GM12878 (cell line): ENCODE results near the gene PALD1. TPM values are rescaled to one million over a fixed set of nuclear protein-coding genes. Genes with fewer than 3 reads are reported as not detected.

Source experiments
- ATAC-seq: fragments of 200-7000 bp; cut with Tn5 transposase; 3 replicates; pipeline ENCODE4 v1.9.1; 2020; ENCODE audit warnings: mild to moderate bottlenecking, moderate library complexity
- BruUV-seq: library from RNA; stranded (reverse); fragments of 400-500 nt; replicated peaks from 2 replicates; lab custom pipeline; 2021; lab: Mats Ljungman, UMichigan
- CTCF ChIA-PET: fragments of 300-600 bp; sonication (Branson Sonifier 250); formaldehyde crosslinking; extraction: SDS; loops from one replicate; lab custom pipeline; 2021; ENCODE audit warnings: inconsistent platforms; lab: Yijun Ruan, JAX
- POLR2A ChIA-PET: fragments of 350-600 bp; formaldehyde crosslinking; extraction: SDS; loops from one replicate; lab custom pipeline; 2021; ENCODE audit warnings: inconsistent platforms; lab: Charles Lee
- RAD21 ChIA-PET: fragments of 300-600 bp; sonication (Branson Sonifier 250); formaldehyde crosslinking; loops from one replicate; lab custom pipeline; 2023; ENCODE audit warnings: antibody characterized with exemption; ENCODE audit not compliant: unreplicated experiment; lab: Charles Lee
- SMC1A ChIA-PET: fragments of 300-600 bp; sonication (Branson Sonifier 250); formaldehyde crosslinking; loops from one replicate; lab custom pipeline; 2023; ENCODE audit not compliant: unreplicated experiment, uncharacterized antibody; lab: Charles Lee
- DNase-seq: peaks from one replicate; pipeline ENCODE4 v3.0.0-alpha.2; 2011; ENCODE audit warnings: low read depth, low spot score
- FAIRE-seq: peaks from 3 replicates; lab custom pipeline; 2011; peaks lifted over from hg19 to GRCh38; lab: Jason Lieb, UNC
- H2AFZ ChIP-seq: 2 replicates; pipeline ENCODE4 v1.6.0; 2011; ENCODE audit warnings: low read depth, low read length, control low read depth; ENCODE audit not compliant: control insufficient read depth
- H3K27ac ChIP-seq: 2 replicates; pipeline ENCODE4 v1.5.1; 2011; ENCODE audit warnings: control low read depth; ENCODE audit not compliant: control insufficient read depth, insufficient read depth
- H3K27me3 ChIP-seq, 2 experiments: replicated peaks in 1 of 2; 2 replicates each; pipeline versions ENCODE4 v1.6.0 to v1.6.1; 2011; ENCODE audit warnings: low read length in 1 of 2; ENCODE audit not compliant: control insufficient read depth in 2 of 2, insufficient read depth in 2 of 2
- H3K36me3 ChIP-seq, 2 experiments: 2 replicates each; pipeline ENCODE4 v1.5.1; 2011; ENCODE audit warnings: low read length in 1 of 2; ENCODE audit not compliant: control insufficient read depth in 2 of 2, insufficient read depth in 2 of 2
- H3K4me1 ChIP-seq: 2 replicates; pipeline ENCODE4 v1.6.1; 2011; ENCODE audit warnings: mild to moderate bottlenecking, low read length, moderate library complexity, mixed read lengths; ENCODE audit not compliant: control insufficient read depth, insufficient read depth
- H3K4me2 ChIP-seq: 2 replicates; pipeline ENCODE4 v1.6.0; 2011; ENCODE audit warnings: control low read depth; ENCODE audit not compliant: control insufficient read depth, insufficient read depth
- H3K4me3 ChIP-seq: fragments of 200-600 bp; sonication (generic); 2 replicates; pipeline ENCODE4 v1.5.1; 2016
- H3K79me2 ChIP-seq: 2 replicates; pipeline ENCODE4 v1.6.0; 2011; ENCODE audit warnings: low read length; ENCODE audit not compliant: control insufficient read depth, insufficient read depth
- H3K9ac ChIP-seq: 2 replicates; pipeline ENCODE4 v1.8.0; 2011; ENCODE audit warnings: low read length, control low read depth, mixed read lengths; ENCODE audit not compliant: control insufficient read depth, insufficient read depth
- H3K9me3 ChIP-seq: replicated peaks from 3 replicates; pipeline ENCODE4 v1.5.1; 2011; ENCODE audit warnings: mild to moderate bottlenecking, low read length; ENCODE audit not compliant: control insufficient read depth, insufficient read depth
- H4K20me1 ChIP-seq: 2 replicates; pipeline ENCODE4 v1.6.0; 2011; ENCODE audit not compliant: control insufficient read depth, insufficient read depth
- CEBPB ChIP-seq, 2 experiments: fragments of 150-350 bp in 1 of 2; IDR thresholded peaks; 2 replicates each; pipeline ENCODE4 v1.6.1; 2012 to 2014; ENCODE audit warnings: low read depth in 2 of 2, low read length in 2 of 2, borderline replicate concordance in 1 of 2, inconsistent platforms in 1 of 2
- EGR1 ChIP-seq, 2 experiments: IDR thresholded peaks; 1 replicate in 1 of 2; 2 replicates in 1 of 2; pipeline ENCODE4 v1.6.1; 2011 to 2012; ENCODE audit warnings: low read depth in 2 of 2, low read length in 2 of 2, borderline replicate concordance in 1 of 2, mild to moderate bottlenecking in 1 of 2, moderate library complexity in 1 of 2
- GABPA ChIP-seq: IDR thresholded peaks from 2 replicates; pipeline ENCODE4 v1.6.1; 2014; ENCODE audit warnings: antibody characterized with exemption, low read depth, mild to moderate bottlenecking, inconsistent platforms
- HCFC1 ChIP-seq: fragments of 150-350 bp; IDR thresholded peaks from 2 replicates; pipeline ENCODE4 v1.6.1; 2014; ENCODE audit warnings: low read length
- KLF5 ChIP-seq: fragments of 450-650 bp; IDR thresholded peaks from 2 replicates; pipeline ENCODE4 v1.6.1; 2014; ENCODE audit warnings: mild to moderate bottlenecking; ENCODE audit not compliant: partially characterized antibody
- LARP7 ChIP-seq: fragments of 450-650 bp; IDR thresholded peaks from 2 replicates; pipeline ENCODE4 v1.6.1; 2017; ENCODE audit warnings: mild to moderate bottlenecking
- PAX8 ChIP-seq: fragments of 450-650 bp; IDR thresholded peaks from 2 replicates; pipeline ENCODE4 v1.6.1; 2017; ENCODE audit warnings: mild to moderate bottlenecking, moderate library complexity
- RELA ChIP-seq: fragments of 450-650 bp; IDR thresholded peaks from 2 replicates; pipeline ENCODE4 v1.8.0; 2014; ENCODE audit warnings: borderline replicate concordance; ENCODE audit not compliant: partially characterized antibody
- RFX5 ChIP-seq: IDR thresholded peaks from 2 replicates; pipeline ENCODE4 v1.6.1; 2011; ENCODE audit warnings: low read depth, low read length, improper control_type of control experiment
- WGBS: methylation state at CpG from one replicate; pipeline ENCODE4 v1.1.6; 2016; ENCODE audit warnings: low lambda C conversion rate; ENCODE audit not compliant: insufficient replicate concordance, insufficient coverage; ENCODE audit errors: missing lambda C conversion rate; 5-methylcytosine and 5-hydroxymethylcytosine counted together
- in situ Hi-C: fragments of 300-500 bp; cut with MboI; formaldehyde crosslinking; loops from 9 replicates; pipeline ENCODE4 v1.14.3; 2018; ENCODE audit warnings: mixed read lengths
- intact Hi-C: fragments of 100-400 bp; cut with micrococcal nuclease; formaldehyde crosslinking; loops from one replicate; pipeline ENCODE4 v1.14.2; 2022; ENCODE audit not compliant: unreplicated experiment
- polyA plus RNA-seq, 11 experiments: library from polyadenylated mRNA; depleted of rRNA in 4 of 11; unstranded in 6 of 11; stranded (reverse) in 5 of 11; fragments of >200 nt; fragmentation: Nextera tagmentation in 4 of 11; fragmentation: Illumina TruSeq in 1 of 11; extraction: Ambion mirVana in 4 of 11; extraction: Trizol in 1 of 11; gene quantifications; 1 replicate in 1 of 11; 2 replicates in 10 of 11; pipeline versions ENCODE4 v1.2.1 to v1.2.3, GENCODE V29; 2011 to 2016; ENCODE audit warnings: inconsistent platforms in 2 of 11, missing spikeins in 2 of 11, low read depth in 1 of 11
- total RNA-seq, 4 experiments: library from RNA; depleted of rRNA in 3 of 4; stranded (reverse); fragments of >200 nt in 3 of 4; fragmentation: Illumina TruSeq in 1 of 4; extraction: Trizol in 1 of 4; gene quantifications; 2 replicates each; pipeline versions ENCODE4 v1.2.1 to v1.2.3, GENCODE V29; 2013 to 2021
- TF ChIP-seq, protein P1 (sequence below): IDR thresholded peaks from 2 replicates; pipeline ENCODE4 v1.6.1; 2012; ENCODE audit warnings: low read depth, low read length, improper control_type of control experiment
- TF ChIP-seq, protein P2 (sequence below): fragments of 450-650 bp; IDR thresholded peaks from 2 replicates; pipeline ENCODE4 v1.6.1; 2017; ENCODE audit warnings: mild to moderate bottlenecking
- TF ChIP-seq, protein P3 (sequence below): IDR thresholded peaks from 2 replicates; pipeline ENCODE4 v1.6.1; 2011; ENCODE audit warnings: low read depth, low read length, improper control_type of control experiment, borderline replicate concordance
- TF ChIP-seq, protein P4 (sequence below): IDR thresholded peaks from 2 replicates; pipeline ENCODE4 v1.6.1; 2011; ENCODE audit warnings: low read depth, mild to moderate bottlenecking, low read length, moderate library complexity, borderline replicate concordance; ENCODE audit errors: extremely low read depth
- TF ChIP-seq, protein P5 (sequence below): IDR thresholded peaks from 2 replicates; pipeline ENCODE4 v1.6.1; 2012; ENCODE audit warnings: low read length, inconsistent platforms

Gene PALD1
- total and polyA plus RNA-seq, 10 of the 15 experiments (the other 5 are each of a cell fraction or from before 2014, with no cell fraction given), result 0.43 to 20.9 (median 9.0) TPM

DNA sequence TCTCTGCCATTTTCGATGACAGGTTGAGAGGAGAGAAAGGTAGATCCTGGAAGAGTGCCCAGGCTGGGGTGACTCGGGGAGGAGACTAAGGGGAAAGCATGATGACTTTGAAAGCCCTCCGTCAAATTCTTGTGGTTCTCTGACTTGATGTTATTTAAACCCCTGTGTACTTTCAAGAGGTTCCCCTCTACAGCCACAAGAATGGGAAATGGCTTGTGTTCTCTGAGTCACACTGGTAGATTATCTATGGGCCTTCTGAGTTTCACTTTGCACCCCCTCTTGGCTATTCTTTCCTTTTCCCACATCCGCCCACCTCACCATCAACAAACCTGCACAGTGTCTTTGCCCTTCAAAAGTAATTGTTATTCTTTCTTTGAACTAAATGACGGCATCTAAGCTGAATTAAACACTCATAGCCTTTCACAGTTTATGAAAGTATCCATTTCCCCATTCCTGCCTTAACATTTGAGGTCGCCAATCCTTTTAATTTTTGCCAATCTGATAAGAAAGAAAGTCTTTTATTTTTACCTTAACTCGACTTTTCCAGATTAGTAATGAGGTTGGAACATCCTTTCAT, 99.9 kb downstream of the PALD1 start (continued):
- TF ChIP-seq, protein P1, sequence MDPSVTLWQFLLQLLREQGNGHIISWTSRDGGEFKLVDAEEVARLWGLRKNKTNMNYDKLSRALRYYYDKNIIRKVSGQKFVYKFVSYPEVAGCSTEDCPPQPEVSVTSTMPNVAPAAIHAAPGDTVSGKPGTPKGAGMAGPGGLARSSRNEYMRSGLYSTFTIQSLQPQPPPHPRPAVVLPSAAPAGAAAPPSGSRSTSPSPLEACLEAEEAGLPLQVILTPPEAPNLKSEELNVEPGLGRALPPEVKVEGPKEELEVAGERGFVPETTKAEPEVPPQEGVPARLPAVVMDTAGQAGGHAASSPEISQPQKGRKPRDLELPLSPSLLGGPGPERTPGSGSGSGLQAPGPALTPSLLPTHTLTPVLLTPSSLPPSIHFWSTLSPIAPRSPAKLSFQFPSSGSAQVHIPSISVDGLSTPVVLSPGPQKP, result no peak
- TF ChIP-seq KLF5, result peak; percentile 44
- peak in 1 of 2 experiments; percentile 85; a peak in 2 of 3 replicates for TF ChIP-seq EGR1 (IDR thresholded peaks at IDR 0.05; ENCODE audit: borderline replicate concordance in 1 of 2, low read depth in 2 of 2, low read length in 2 of 2)
- TF ChIP-seq, protein P2, sequence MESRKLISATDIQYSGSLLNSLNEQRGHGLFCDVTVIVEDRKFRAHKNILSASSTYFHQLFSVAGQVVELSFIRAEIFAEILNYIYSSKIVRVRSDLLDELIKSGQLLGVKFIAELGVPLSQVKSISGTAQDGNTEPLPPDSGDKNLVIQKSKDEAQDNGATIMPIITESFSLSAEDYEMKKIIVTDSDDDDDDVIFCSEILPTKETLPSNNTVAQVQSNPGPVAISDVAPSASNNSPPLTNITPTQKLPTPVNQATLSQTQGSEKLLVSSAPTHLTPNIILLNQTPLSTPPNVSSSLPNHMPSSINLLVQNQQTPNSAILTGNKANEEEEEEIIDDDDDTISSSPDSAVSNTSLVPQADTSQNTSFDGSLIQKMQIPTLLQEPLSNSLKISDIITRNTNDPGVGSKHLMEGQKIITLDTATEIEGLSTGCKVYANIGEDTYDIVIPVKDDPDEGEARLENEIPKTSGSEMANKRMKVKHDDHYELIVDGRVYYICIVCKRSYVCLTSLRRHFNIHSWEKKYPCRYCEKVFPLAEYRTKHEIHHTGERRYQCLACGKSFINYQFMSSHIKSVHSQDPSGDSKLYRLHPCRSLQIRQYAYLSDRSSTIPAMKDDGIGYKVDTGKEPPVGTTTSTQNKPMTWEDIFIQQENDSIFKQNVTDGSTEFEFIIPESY, result no peak
- no peak for TF ChIP-seq RFX5
- TF ChIP-seq, all 136 proteins: peak for 58

DNA sequence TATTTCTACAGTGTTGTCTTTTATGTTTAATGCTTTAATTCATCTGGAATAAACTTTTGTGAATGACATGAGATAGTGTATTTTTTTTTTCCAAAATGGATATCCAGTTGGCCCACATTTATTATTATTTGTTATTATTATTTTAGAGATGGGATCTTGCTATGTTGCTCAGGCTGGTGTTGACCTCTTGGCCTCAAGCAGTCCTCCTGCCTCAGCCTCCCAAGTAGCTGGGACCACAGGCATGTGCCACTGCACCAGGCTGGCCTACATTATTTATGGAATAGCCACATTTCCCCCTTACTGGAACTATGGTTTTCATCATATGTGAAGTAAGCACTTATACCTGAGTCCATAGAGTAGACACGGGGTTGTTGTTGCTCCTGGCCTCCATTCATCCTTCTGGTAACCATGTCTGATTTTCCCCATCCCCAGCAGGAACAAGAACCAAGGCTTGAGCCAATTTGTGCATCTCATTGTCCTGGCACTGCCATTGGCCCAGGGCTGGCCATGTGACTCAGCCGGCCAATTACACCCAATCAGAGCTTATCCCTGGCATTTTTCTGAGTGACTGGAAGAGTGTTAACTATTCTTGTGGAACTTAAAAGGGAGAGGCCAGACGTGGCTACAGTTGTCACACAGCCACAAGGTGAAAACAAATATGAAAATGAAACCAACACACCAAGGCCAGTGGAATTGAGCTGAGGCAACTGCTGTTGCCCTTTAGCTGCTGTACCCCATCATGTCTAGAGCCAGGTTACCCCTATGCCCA, 100.9 kb downstream of the PALD1 start:
- Histone ChIP-seq H3K9me3 (no peaks in the 10 kb centered on the region), H3K27ac (peak overlapping the region; percentile 11), H3K9ac (peak overlapping the region; percentile 4; the same call in 1 of the 2 replicates), H3K4me3 (no peak overlapping the region), H3K4me2 (peak overlapping the region; percentile 75), H3K4me1 (peaks cover 41% of the 10 kb centered on the region), H2AFZ (peak overlapping the region; percentile 45), H3K79me2 (no peaks in the 10 kb centered on the region), H3K27me3 (no peaks in the 10 kb centered on the region), H3K36me3 (no peaks in the 10 kb centered on the region), H4K20me1 (no peaks in the 10 kb centered on the region)
- DNase-seq (peak; percentile 48), FAIRE-seq (no peak), ATAC-seq (peak; percentile 47)
- ChIA-PET CTCF (interaction anchor here (1.0 to 1.2 kb wide), 2 partner anchors 20 to 27 kb away, joined by 3 read pairs; no protein-coding TSS in a partner anchor), SMC1A (interaction anchor here (0.6 to 4.1 kb wide), 4 partner anchors 8 to 1588 kb away, joined by 3 to 32 read pairs (median 10); no protein-coding TSS in a partner anchor), POLR2A (interaction anchor here (0.5 to 1.7 kb wide), 2 partner anchors 8 to 41 kb away, joined by 3 to 12 read pairs; no protein-coding TSS in a partner anchor), RAD21 (interaction anchor here (0.6 to 4.9 kb wide), 7 partner anchors 9 to 433 kb away, joined by 3 to 35 read pairs (median 3); partner anchors contain the start of gene TYSND1)
- BruUV-seq, result no TSS peak
- in situ Hi-C loops (no loop called here), intact Hi-C loops (loop anchor here (5.0 kb wide), 1 partner anchor 78 kb away; no protein-coding TSS in a partner anchor)
- WGBS, result 64% methylated on average over 3 of the region's 3 CpGs
- TF ChIP-seq RELA (no peak), GABPA (no peak), LARP7 (no peak), PAX8 (no peak), HCFC1 (no peak), CEBPB (IDR thresholded peaks at IDR 0.05; ENCODE audit: borderline replicate concordance in 1 of 2, low read depth in 2 of 2, low read length in 2 of 2) (no peak)
- TF ChIP-seq, protein P3, sequence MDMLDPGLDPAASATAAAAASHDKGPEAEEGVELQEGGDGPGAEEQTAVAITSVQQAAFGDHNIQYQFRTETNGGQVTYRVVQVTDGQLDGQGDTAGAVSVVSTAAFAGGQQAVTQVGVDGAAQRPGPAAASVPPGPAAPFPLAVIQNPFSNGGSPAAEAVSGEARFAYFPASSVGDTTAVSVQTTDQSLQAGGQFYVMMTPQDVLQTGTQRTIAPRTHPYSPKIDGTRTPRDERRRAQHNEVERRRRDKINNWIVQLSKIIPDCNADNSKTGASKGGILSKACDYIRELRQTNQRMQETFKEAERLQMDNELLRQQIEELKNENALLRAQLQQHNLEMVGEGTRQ, result peak; percentile 44; the same call in 1 of the 2 replicates
- TF ChIP-seq, protein P4, sequence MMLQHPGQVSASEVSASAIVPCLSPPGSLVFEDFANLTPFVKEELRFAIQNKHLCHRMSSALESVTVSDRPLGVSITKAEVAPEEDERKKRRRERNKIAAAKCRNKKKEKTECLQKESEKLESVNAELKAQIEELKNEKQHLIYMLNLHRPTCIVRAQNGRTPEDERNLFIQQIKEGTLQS, result no peak
- TF ChIP-seq, protein P5, sequence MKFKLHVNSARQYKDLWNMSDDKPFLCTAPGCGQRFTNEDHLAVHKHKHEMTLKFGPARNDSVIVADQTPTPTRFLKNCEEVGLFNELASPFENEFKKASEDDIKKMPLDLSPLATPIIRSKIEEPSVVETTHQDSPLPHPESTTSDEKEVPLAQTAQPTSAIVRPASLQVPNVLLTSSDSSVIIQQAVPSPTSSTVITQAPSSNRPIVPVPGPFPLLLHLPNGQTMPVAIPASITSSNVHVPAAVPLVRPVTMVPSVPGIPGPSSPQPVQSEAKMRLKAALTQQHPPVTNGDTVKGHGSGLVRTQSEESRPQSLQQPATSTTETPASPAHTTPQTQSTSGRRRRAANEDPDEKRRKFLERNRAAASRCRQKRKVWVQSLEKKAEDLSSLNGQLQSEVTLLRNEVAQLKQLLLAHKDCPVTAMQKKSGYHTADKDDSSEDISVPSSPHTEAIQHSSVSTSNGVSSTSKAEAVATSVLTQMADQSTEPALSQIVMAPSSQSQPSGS, result no peak
